Endothelial cell of umbilical vein (primary cell): ENCODE results near the gene DDX52. TPM values are rescaled to one million over a fixed set of nuclear protein-coding genes. Genes with fewer than 3 reads are reported as not detected.

Experiments used
- BruUV-seq: library from RNA; stranded (reverse); fragments of 400-500 nt; replicated peaks from 2 replicates; lab custom pipeline; 2021; lab: Mats Ljungman, UMichigan
- CTCF ChIA-PET: fragments of 300-600, 350-600 bp; sonication (Branson Sonifier 250); formaldehyde crosslinking; loops from one replicate; lab custom pipeline; 2021; ENCODE audit warnings: antibody characterized with exemption, inconsistent platforms; lab: Charles Lee
- POLR2A ChIA-PET: fragments of 300-600, 350-600 bp; sonication (Branson Sonifier 250); formaldehyde crosslinking; loops from one replicate; lab custom pipeline; 2021; ENCODE audit warnings: antibody characterized with exemption, inconsistent platforms; lab: Charles Lee
- DNase-seq: peaks from one replicate; pipeline ENCODE4 v3.0.0-alpha.2; 2011; ENCODE audit warnings: low read depth, low spot score
- FAIRE-seq: peaks from 2 replicates; lab custom pipeline; 2011; peaks lifted over from hg19 to GRCh38; lab: Jason Lieb, UNC
- H2AFZ ChIP-seq: 2 replicates; pipeline ENCODE4 v1.6.0; 2012; ENCODE audit warnings: low read depth, low read length, control low read depth, inconsistent platforms
- H3K27ac ChIP-seq: 2 replicates; pipeline ENCODE4 v1.5.1; 2011; ENCODE audit warnings: low read depth, mild to moderate bottlenecking, control low read depth, low read length, moderate library complexity; ENCODE audit not compliant: insufficient read depth
- H3K27me3 ChIP-seq, 2 experiments: 2 replicates each; pipeline versions ENCODE4 v1.6.0 to v1.6.1; 2011; ENCODE audit warnings: low read length in 2 of 2, mixed read lengths in 1 of 2; ENCODE audit not compliant: control insufficient read depth in 2 of 2, insufficient read depth in 2 of 2
- H3K36me3 ChIP-seq, 2 experiments: 2 replicates in 1 of 2; 3 replicates in 1 of 2; pipeline ENCODE4 v1.5.1; 2011; ENCODE audit warnings: low read length in 2 of 2, mild to moderate bottlenecking in 1 of 2, moderate library complexity in 1 of 2; ENCODE audit not compliant: control insufficient read depth in 2 of 2, insufficient read depth in 2 of 2; ENCODE audit errors: extremely low read depth in 1 of 2
- H3K4me1 ChIP-seq: 3 replicates; pipeline ENCODE4 v1.5.1; 2011; ENCODE audit warnings: mild to moderate bottlenecking, low read length; ENCODE audit not compliant: control insufficient read depth, insufficient read depth; ENCODE audit errors: extremely low read depth
- H3K4me2 ChIP-seq: 2 replicates; pipeline ENCODE4 v1.6.1; 2011; ENCODE audit warnings: low read length, control low read depth, mixed read lengths; ENCODE audit not compliant: insufficient read depth
- H3K4me3 ChIP-seq, 3 experiments: fragments of 200-600 bp in 1 of 3; sonication (generic), shearing (Covaris generic) in 1 of 3; replicated peaks in 1 of 3; 2 replicates each; pipeline ENCODE4 v1.5.1; 2011 to 2016; ENCODE audit warnings: control low read depth in 3 of 3, low read length in 3 of 3, mild to moderate bottlenecking in 2 of 3, inconsistent platforms in 1 of 3, low read depth in 1 of 3, moderate library complexity in 1 of 3; ENCODE audit not compliant: insufficient read depth in 1 of 3
- H3K79me2 ChIP-seq: 2 replicates; pipeline ENCODE4 v1.6.0; 2012; ENCODE audit warnings: low read length, inconsistent platforms; ENCODE audit not compliant: control insufficient read depth, insufficient read depth
- H3K9ac ChIP-seq: replicated peaks from 2 replicates; pipeline ENCODE3; 2011; ENCODE audit warnings: low read length, control low read depth; ENCODE audit not compliant: insufficient read depth; ENCODE audit errors: extremely low read depth
- H3K9me1 ChIP-seq: replicated peaks from 3 replicates; pipeline ENCODE4 v1.6.0; 2011; ENCODE audit warnings: mild to moderate bottlenecking, low read length; ENCODE audit not compliant: control insufficient read depth, insufficient read depth; ENCODE audit errors: extremely low read depth
- H3K9me3 ChIP-seq: replicated peaks from 2 replicates; pipeline ENCODE4 v1.5.1; 2012; ENCODE audit warnings: low read length, inconsistent platforms; ENCODE audit not compliant: control insufficient read depth, insufficient read depth
- H4K20me1 ChIP-seq: replicated peaks from 2 replicates; pipeline ENCODE3; 2011; ENCODE audit warnings: mild to moderate bottlenecking, low read length; ENCODE audit not compliant: control insufficient read depth, insufficient read depth; ENCODE audit errors: extremely low read depth
- CTCF ChIP-seq, 2 donors: IDR thresholded peaks; 1 replicate in 1 of 2; 2 replicates in 1 of 2; pipeline ENCODE4 v1.5.1; 2011; ENCODE audit warnings: low read length in 2 of 2, mild to moderate bottlenecking in 2 of 2, moderate library complexity in 2 of 2, control low read depth in 1 of 2, inconsistent platforms in 1 of 2, low read depth in 1 of 2; ENCODE audit not compliant: insufficient read depth in 1 of 2; ENCODE audit errors: extremely low read depth in 1 of 2
- EZH2 ChIP-seq: IDR thresholded peaks from 2 replicates; pipeline ENCODE4 v1.6.1; 2012; ENCODE audit warnings: borderline replicate concordance, low read depth, mild to moderate bottlenecking, moderate library complexity, low read length, inconsistent platforms; ENCODE audit not compliant: severe bottlenecking
- FOS ChIP-seq: IDR thresholded peaks from 2 replicates; pipeline ENCODE4 v1.6.1; 2011; ENCODE audit warnings: mild to moderate bottlenecking, low read length, moderate library complexity, borderline replicate concordance; ENCODE audit not compliant: insufficient read depth
- GATA2 ChIP-seq: IDR thresholded peaks from 2 replicates; pipeline ENCODE4 v1.7.0; 2011; ENCODE audit warnings: low read depth, mild to moderate bottlenecking, moderate library complexity, mixed read lengths, low read length; ENCODE audit not compliant: insufficient read length, insufficient read depth
- JUN ChIP-seq: IDR thresholded peaks from 2 replicates; pipeline ENCODE4 v1.6.1; 2011; ENCODE audit warnings: borderline replicate concordance, low read depth; ENCODE audit not compliant: insufficient read length, insufficient read depth
- MAX ChIP-seq: IDR thresholded peaks from 2 replicates; pipeline ENCODE4 v1.6.1; 2011; ENCODE audit not compliant: insufficient read depth, insufficient read length
- MYC ChIP-seq: IDR thresholded peaks from one replicate; pipeline ENCODE4 v1.6.1; 2011; ENCODE audit warnings: mild to moderate bottlenecking, low read depth, low read length
- POLR2A ChIP-seq: IDR thresholded peaks from 2 replicates; pipeline ENCODE4 v1.6.1; 2012; ENCODE audit warnings: low read depth, mild to moderate bottlenecking, control low read depth, low read length
- POLR2AphosphoS5 ChIP-seq: IDR thresholded peaks from 2 replicates; pipeline ENCODE4 v1.6.1; 2012; ENCODE audit warnings: low read depth, mild to moderate bottlenecking, control low read depth, low read length, moderate library complexity; ENCODE audit not compliant: insufficient read depth
- dilution Hi-C: fragments of 300-500 bp; cut with MboI; formaldehyde crosslinking; loops from one replicate; pipeline ENCODE4 v1.15.0; 2019; ENCODE audit warnings: low sequenced_read_pairs; ENCODE audit not compliant: extremely low pct_ligation_motif_present
- intact Hi-C: fragments of 100-400 bp; cut with micrococcal nuclease; formaldehyde crosslinking; loops from one replicate; pipeline ENCODE4 v1.10.0; 2022
- polyA plus RNA-seq, 4 experiments: library from polyadenylated mRNA; depleted of rRNA in 3 of 4; stranded (reverse) in 3 of 4; unstranded in 1 of 4; fragments of >200 nt; gene quantifications; 2 replicates each; pipeline versions ENCODE4 v1.2.1 to v1.2.3, GENCODE V29; 2011 to 2012; ENCODE audit warnings: missing spikeins in 1 of 4
- total RNA-seq: library from RNA; stranded (reverse); gene quantifications from 2 replicates; pipeline ENCODE4 v1.2.3, GENCODE V29; 2021

Gene DDX52
- total and polyA plus RNA-seq, 2 donors (not counting 3 experiments of a cell fraction or from before 2014, with no cell fraction given) = 12.5 to 58.4 TPM

- Histone ChIP-seq H3K9ac (no peak overlapping the region), H3K4me2 (no peak overlapping the region), H4K20me1 (no peaks in the 10 kb centered on the region), H3K36me3 (no peaks in the 10 kb centered on the region), H3K27me3 (peaks cover 16 to 18% of the 10 kb centered on the region in 2 experiments), H3K4me1 (no peaks in the 10 kb centered on the region), H3K79me2 (no peaks in the 10 kb centered on the region), H3K9me1 (no peaks in the 10 kb centered on the region), H3K27ac (no peak overlapping the region), H3K4me3 (no peak overlapping the region), H3K9me3 (no peaks in the 10 kb centered on the region), H2AFZ (no peak overlapping the region)
- dilution Hi-C loops = no loop called here
- POLR2A ChIA-PET = no interaction called here
- intact Hi-C loops = no loop called here
- BruUV-seq = no TSS peak
- DNase-seq = no peak
- FAIRE-seq = no peak
- CTCF ChIA-PET = no interaction called here
- TF ChIP-seq EZH2 (no peak), MYC (no peak), MAX (no peak), POLR2A (no peak), GATA2 (no peak), CTCF (IDR thresholded peaks at IDR 0.05; ENCODE audit: extremely low read depth in 1 of 2, insufficient read depth in 1 of 2, low read depth in 1 of 2, low read length in 2 of 2) (no peak), FOS (no peak), JUN (no peak), POLR2AphosphoS5 (no peak)
Measured at GRCh38 chr17:37674511-37674910, 31.3 kb upstream of the DDX52 start.
